NOMO-1 (cell line): Measurements from ENCODE around the gene LBP.
"Not testable (repeated sequence)": the region's sequence is repeated elsewhere in the genome, so short reads cannot be mapped to it uniquely, and the experiment has no call there.

Experiments used
- DNase-seq, 2 experiments: peaks; one replicate each; lab custom pipeline; 2025; ENCODE audit not compliant: unreplicated experiment in 2 of 2; lab: John Stamatoyannopoulos, UW

LBP gene

GRCh38 chr20:38346247-38346651 is at the start of gene LBP:
Gene LBP, plus strand, starts transcription at chr20:38346482. Its CDS starts 35 bp downstream, at chr20:38346517.
- DNase-seq, result no peak

GRCh38 chr20:38297916-38298674 is 48.2 kb upstream of the LBP start:
- DNase-seq, result no peak

- peak; percentile 97 for DNase-seq
Observed at GRCh38 chr20:38298768-38299288, 47.5 kb upstream of the LBP start.

- DNase-seq, result no peak
Observed at GRCh38 chr20:38299963-38300362, 46.3 kb upstream of the LBP start.

- peak; percentile 12 to 24 for DNase-seq
Observed at GRCh38 chr20:38300438-38300837, 45.8 kb upstream of the LBP start.

- no peak for DNase-seq
Observed at GRCh38 chr20:38301309-38301708, 45.0 kb upstream of the LBP start.

GRCh38 chr20:38302786-38303185 is 43.5 kb upstream of the LBP start:
- no peak for DNase-seq

GRCh38 chr20:38303908-38304379 is 42.3 kb upstream of the LBP start, which contains the start of gene BPI:
Gene BPI, plus strand, starts transcription at chr20:38304156. Its CDS starts 68 bp downstream, at chr20:38304224.
- peak; percentile 95 to 97 for DNase-seq

- peak; percentile 85 to 86 for DNase-seq
Observed at GRCh38 chr20:38304845-38305447, 41.3 kb upstream of the LBP start.

- DNase-seq, result no peak
Observed at GRCh38 chr20:38305541-38305940, 40.7 kb upstream of the LBP start.

- no peak for DNase-seq
Observed at GRCh38 chr20:38306379-38306778, 39.9 kb upstream of the LBP start.

- DNase-seq, result peak; percentile 58 to 65
Observed at GRCh38 chr20:38307371-38308046, 38.8 kb upstream of the LBP start.

GRCh38 chr20:38308047-38308438 is 38.2 kb upstream of the LBP start:
- DNase-seq, result no peak

GRCh38 chr20:38308447-38308846 is 37.8 kb upstream of the LBP start:
- DNase-seq, result no peak

- no peak for DNase-seq
Observed at GRCh38 chr20:38311091-38311490, 35.2 kb upstream of the LBP start.

- no peak for DNase-seq
Observed at GRCh38 chr20:38311491-38311890, 34.8 kb upstream of the LBP start.

GRCh38 chr20:38313676-38314075 is 32.6 kb upstream of the LBP start:
- DNase-seq, result no peak

- DNase-seq, result not testable (repeated sequence)
Observed at GRCh38 chr20:38314350-38314749, 31.9 kb upstream of the LBP start.

- DNase-seq, result no peak
Observed at GRCh38 chr20:38315290-38315966, 30.9 kb upstream of the LBP start.

GRCh38 chr20:38316341-38316740 is 29.9 kb upstream of the LBP start:
- no peak for DNase-seq

GRCh38 chr20:38317422-38317821 is 28.9 kb upstream of the LBP start:
- DNase-seq, result no peak
